OCI-LY7 (cell line): ENCODE results near the gene SPDYE2B. TPM values are rescaled to one million over a fixed set of nuclear protein-coding genes. Genes with fewer than 3 reads are reported as not detected.
"Not testable (repeated sequence)": the region's sequence is repeated elsewhere in the genome, so short reads cannot be mapped to it uniquely, and the experiment has no call there.

Experiments
- Bru-seq: library from RNA; stranded (reverse); fragments of 400-500 nt; gene quantifications from one replicate; lab custom pipeline; 2021; lab: Mats Ljungman, UMichigan
- BruChase-seq, 2 experiments: library from RNA; stranded (reverse); fragments of 400-500 nt; gene quantifications; one replicate each; lab custom pipeline; 2021; lab: Mats Ljungman, UMichigan
- BruUV-seq: library from RNA; stranded (reverse); fragments of 400-500 nt; replicated peaks from 2 replicates; lab custom pipeline; 2021; lab: Mats Ljungman, UMichigan
- CTCF ChIA-PET: fragments of 300-600 bp; sonication (Branson Sonifier 250); formaldehyde crosslinking; loops from one replicate; lab custom pipeline; 2022; ENCODE audit warnings: antibody characterized with exemption; ENCODE audit not compliant: unreplicated experiment; lab: Charles Lee
- POLR2A ChIA-PET: fragments of 300-600 bp; sonication (Branson Sonifier 250); formaldehyde crosslinking; loops from one replicate; lab custom pipeline; 2022; ENCODE audit warnings: antibody characterized with exemption; lab: Charles Lee
- DNase-seq: peaks from one replicate; pipeline ENCODE4 v3.0.0-alpha.2; 2015; ENCODE audit warnings: low spot score
- H2AFZ ChIP-seq: fragments of 200-600 bp; sonication (generic), shearing (Covaris generic); 2 replicates; pipeline ENCODE4 v1.6.1; 2014; ENCODE audit warnings: mild to moderate bottlenecking, antibody characterized with exemption, low read length, moderate library complexity
- H3K27ac ChIP-seq: fragments of 200-600 bp; sonication (generic); 2 replicates; pipeline ENCODE4 v1.5.1; 2014; ENCODE audit warnings: mixed run types, low read depth, mild to moderate bottlenecking, moderate library complexity, low read length, inconsistent platforms; ENCODE audit not compliant: poor library complexity, severe bottlenecking
- H3K36me3 ChIP-seq: fragments of 200-600 bp; sonication (generic); 2 replicates; pipeline ENCODE4 v1.6.1; 2014; ENCODE audit warnings: mild to moderate bottlenecking, antibody characterized with exemption, low read length, moderate library complexity, mixed read lengths; ENCODE audit not compliant: insufficient read depth
- H3K4me1 ChIP-seq: fragments of 200-600 bp; sonication (generic); 2 replicates; pipeline ENCODE4 v1.5.1; 2014; ENCODE audit warnings: mild to moderate bottlenecking, low read length; ENCODE audit not compliant: insufficient read depth, poor library complexity, severe bottlenecking
- H3K4me2 ChIP-seq: fragments of 200-600 bp; sonication (generic); 2 replicates; pipeline ENCODE4 v1.6.1; 2014; ENCODE audit warnings: mild to moderate bottlenecking, low read length
- H3K4me3 ChIP-seq: fragments of 200-600 bp; sonication (generic); 2 replicates; pipeline ENCODE4 v1.5.1; 2014; ENCODE audit warnings: mild to moderate bottlenecking, low read depth, low read length; ENCODE audit not compliant: poor library complexity, severe bottlenecking
- H3K79me2 ChIP-seq: fragments of 200-600 bp; sonication (generic); 2 replicates; pipeline ENCODE4 v1.6.1; 2016; ENCODE audit warnings: low read depth, mild to moderate bottlenecking, low read length, moderate library complexity, mixed read lengths; ENCODE audit not compliant: insufficient read depth
- H3K9me2 ChIP-seq: fragments of 200-600 bp; sonication (generic); 2 replicates; pipeline ENCODE4 v1.6.1; 2016; ENCODE audit warnings: mild to moderate bottlenecking, low read length, mixed read lengths; ENCODE audit not compliant: insufficient read depth
- H3K9me3 ChIP-seq: fragments of 200-600 bp; sonication (generic); 2 replicates; pipeline ENCODE4 v1.6.1; 2014; ENCODE audit warnings: mild to moderate bottlenecking, mixed run types, low read length, mixed read lengths
- H4K20me1 ChIP-seq: fragments of 200-600 bp; sonication (generic); 2 replicates; pipeline ENCODE4 v1.6.1; 2014; ENCODE audit warnings: mild to moderate bottlenecking, antibody characterized with exemption, low read length, moderate library complexity, mixed read lengths; ENCODE audit not compliant: insufficient read depth
- intact Hi-C: fragments of 100-400 bp; cut with micrococcal nuclease; formaldehyde crosslinking; loops from one replicate; pipeline ENCODE4 v1.10.0; 2022; ENCODE audit not compliant: unreplicated experiment
- long read RNA-seq: library from polyadenylated mRNA; stranded (forward); transcript quantifications from one replicate; pipeline ENCODE4 v2.0.0, GENCODE V29; 2022
- total RNA-seq, 2 experiments: library from RNA; depleted of rRNA in 1 of 2; stranded (reverse); fragments of >200 nt in 1 of 2; shearing (Covaris generic) in 1 of 2; gene quantifications; 2 replicates each; pipeline ENCODE4 v1.2.3, GENCODE V29; 2014 to 2022

SPDYE2B gene, protein sequence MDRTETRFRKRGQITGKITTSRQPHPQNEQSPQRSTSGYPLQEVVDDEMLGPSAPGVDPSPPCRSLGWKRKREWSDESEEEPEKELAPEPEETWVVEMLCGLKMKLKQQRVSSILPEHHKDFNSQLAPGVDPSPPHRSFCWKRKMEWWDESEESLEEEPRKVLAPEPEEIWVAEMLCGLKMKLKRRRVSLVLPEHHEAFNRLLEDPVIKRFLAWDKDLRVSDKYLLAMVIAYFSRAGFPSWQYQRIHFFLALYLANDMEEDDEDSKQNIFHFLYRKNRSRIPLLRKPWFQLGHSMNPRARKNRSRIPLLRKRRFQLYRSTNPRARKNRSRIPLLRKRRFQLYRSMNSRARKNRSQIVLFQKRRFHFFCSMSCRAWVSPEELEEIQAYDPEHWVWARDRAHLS
- total RNA-seq (2014; rRNA removed; shearing (Covaris generic)) (not detected in 2 replicates), total RNA-seq (2022) (not detected in 2 replicates), Bru-seq, nascent RNA (not detected), BruChase-seq, experiment 1, labeled RNA remaining after a 6-hour chase (not detected), BruChase-seq, experiment 2, labeled RNA remaining after a 2-hour chase (not detected)
- long read RNA-seq, partial matches to known transcripts, result 0 of 93 reads
- long read RNA-seq, other reads (novel, unspliced or antisense), result 93 of 93 reads

DNA sequence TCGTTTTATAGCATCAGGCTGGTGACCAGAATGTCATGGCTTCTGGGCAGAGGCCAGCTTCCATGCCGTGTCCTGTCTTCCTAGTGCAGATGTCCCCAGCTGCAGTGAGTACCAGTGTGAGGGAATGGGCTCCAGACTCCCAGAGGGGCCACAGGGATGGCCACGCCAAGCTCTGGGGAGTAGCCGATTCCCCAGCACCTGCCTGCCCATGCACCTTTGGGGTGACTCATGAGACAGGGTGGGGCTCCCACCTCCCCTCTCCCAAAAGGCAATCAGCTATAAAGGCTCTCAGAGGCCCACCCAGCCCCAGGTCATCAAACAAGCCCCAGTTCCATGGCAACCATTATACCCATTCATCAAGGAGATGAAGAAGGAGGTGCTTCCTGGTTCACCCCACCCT lies at the start of gene SPDYE2B:
TSS of gene SPDYE2B (plus strand) at position 396 of the 400 bp plus-strand sequence. CDS start 2,030 bp downstream, outside the sequence.
- intact Hi-C loops, H3K4me1 ChIP-seq, H3K9me2 ChIP-seq, H4K20me1 ChIP-seq, H2AFZ ChIP-seq, H3K9me3 ChIP-seq, BruUV-seq, H3K79me2 ChIP-seq, H3K27ac ChIP-seq, H3K36me3 ChIP-seq, CTCF ChIA-PET, DNase-seq, H3K4me3 ChIP-seq, POLR2A ChIA-PET, H3K4me2 ChIP-seq: not testable (repeated sequence)

GRCh38 chr7:102602317-102602716 lies 47.8 kb upstream of the SPDYE2B start:
- POLR2A ChIA-PET, BruUV-seq, H3K4me3 ChIP-seq, H3K79me2 ChIP-seq, H4K20me1 ChIP-seq, H3K9me3 ChIP-seq, H3K4me1 ChIP-seq, H3K4me2 ChIP-seq, H3K9me2 ChIP-seq, H2AFZ ChIP-seq, DNase-seq, CTCF ChIA-PET, H3K27ac ChIP-seq, intact Hi-C loops, H3K36me3 ChIP-seq: not testable (repeated sequence)

- POLR2A ChIA-PET, H4K20me1 ChIP-seq, H3K4me1 ChIP-seq, H3K36me3 ChIP-seq, CTCF ChIA-PET, H3K9me3 ChIP-seq, H3K79me2 ChIP-seq, BruUV-seq, DNase-seq, intact Hi-C loops, H3K9me2 ChIP-seq, H2AFZ ChIP-seq, H3K4me3 ChIP-seq, H3K27ac ChIP-seq, H3K4me2 ChIP-seq: not testable (repeated sequence)
These were observed 45.5 kb upstream of the SPDYE2B start for GRCh38 chr7:102604431-102605145.

GRCh38 chr7:102606848-102607247 lies 43.3 kb upstream of the SPDYE2B start:
- H3K9me2 ChIP-seq, H3K36me3 ChIP-seq, POLR2A ChIA-PET, BruUV-seq, H4K20me1 ChIP-seq, H3K4me3 ChIP-seq, H3K4me1 ChIP-seq, H3K4me2 ChIP-seq, H3K9me3 ChIP-seq, DNase-seq, H3K27ac ChIP-seq, intact Hi-C loops, CTCF ChIA-PET, H3K79me2 ChIP-seq, H2AFZ ChIP-seq: not testable (repeated sequence)

- H3K9me2 ChIP-seq, H3K4me3 ChIP-seq, H3K4me2 ChIP-seq, H3K79me2 ChIP-seq, CTCF ChIA-PET, H2AFZ ChIP-seq, DNase-seq, H3K27ac ChIP-seq, H4K20me1 ChIP-seq, H3K36me3 ChIP-seq, BruUV-seq, POLR2A ChIA-PET, H3K9me3 ChIP-seq, intact Hi-C loops, H3K4me1 ChIP-seq: not testable (repeated sequence)
These were observed 40.4 kb upstream of the SPDYE2B start for GRCh38 chr7:102609734-102610133.

DNA sequence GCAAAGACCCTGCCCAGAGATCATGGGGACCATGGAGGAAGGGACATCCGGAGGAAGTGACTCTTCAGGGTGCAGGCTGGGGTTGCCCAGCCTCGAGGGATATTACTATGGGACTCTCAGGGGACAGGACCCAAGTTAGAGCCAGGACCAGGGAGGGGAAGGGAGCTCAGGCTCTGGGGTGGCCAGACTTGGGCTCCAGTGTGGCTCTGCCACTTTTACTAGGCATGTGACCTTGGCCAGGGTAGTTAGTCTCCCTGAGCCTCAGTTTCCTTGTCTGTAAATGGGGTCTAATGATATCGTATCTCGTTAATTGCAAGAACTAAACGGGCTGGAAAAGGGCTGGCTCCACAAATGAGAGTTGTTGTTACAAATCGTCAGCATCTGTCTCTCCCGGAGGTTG lies 39.7 kb upstream of the SPDYE2B start:
- H3K27ac ChIP-seq, H3K79me2 ChIP-seq, H3K9me3 ChIP-seq, H3K9me2 ChIP-seq, H2AFZ ChIP-seq, H3K4me2 ChIP-seq, H3K4me3 ChIP-seq, CTCF ChIA-PET, H4K20me1 ChIP-seq, DNase-seq, intact Hi-C loops, H3K36me3 ChIP-seq, H3K4me1 ChIP-seq, BruUV-seq, POLR2A ChIA-PET: not testable (repeated sequence)
